ENCODE data around the gene LIMA1.
A peak's percentile ranks its signal among the peaks of the same experiment; 100 is the strongest.

LIMA1 gene

DNA sequence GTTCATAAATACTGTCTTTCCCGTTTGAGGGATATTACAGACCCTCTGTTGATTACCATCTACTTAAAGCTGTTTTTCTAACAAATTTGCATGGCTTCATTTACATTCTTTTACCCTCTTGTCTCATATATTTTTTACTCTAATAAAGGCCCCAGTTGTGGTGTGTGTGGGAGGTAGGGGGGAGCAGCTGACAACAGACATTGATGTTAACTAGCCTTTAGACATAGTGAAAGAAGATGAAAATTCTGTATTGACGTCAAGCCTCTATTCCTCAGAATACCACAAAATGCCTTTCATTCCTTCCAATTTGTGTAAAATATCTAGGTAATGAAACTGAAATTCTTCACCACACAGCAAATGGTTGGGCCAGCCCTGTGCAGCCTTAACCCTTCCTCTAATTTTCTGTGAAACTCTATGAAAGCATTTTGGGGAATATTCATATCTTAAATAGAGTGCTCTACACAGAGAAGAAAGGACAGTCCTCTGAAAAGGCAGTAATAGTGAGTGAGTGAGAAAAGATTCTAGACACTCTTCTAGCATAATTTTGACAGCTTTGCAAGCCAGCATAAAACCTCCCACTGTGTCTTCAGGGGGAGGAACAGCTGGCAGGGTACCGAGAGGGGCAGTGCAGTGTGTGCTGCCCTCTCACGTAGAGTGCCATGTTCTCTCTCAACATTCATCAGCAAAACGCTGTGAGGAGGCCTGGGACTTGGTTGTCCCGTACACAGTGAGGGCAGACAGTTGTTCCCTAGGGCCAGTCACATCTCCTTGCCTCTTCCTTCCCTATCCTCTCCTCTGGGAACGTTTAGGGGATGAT is 96.0 kb downstream of the LIMA1 start:
- DNase-seq (ENCODE audit: low read depth) = peak; percentile 49
- no peak overlapping the region for H3K4me3 ChIP-seq (ENCODE audit: low read depth, low read length)
- TF ChIP-seq CTCF (IDR thresholded peaks at IDR 0.05; ENCODE audit: insufficient read depth, low read depth, low read length, missing control alignments) = no peak

DNA sequence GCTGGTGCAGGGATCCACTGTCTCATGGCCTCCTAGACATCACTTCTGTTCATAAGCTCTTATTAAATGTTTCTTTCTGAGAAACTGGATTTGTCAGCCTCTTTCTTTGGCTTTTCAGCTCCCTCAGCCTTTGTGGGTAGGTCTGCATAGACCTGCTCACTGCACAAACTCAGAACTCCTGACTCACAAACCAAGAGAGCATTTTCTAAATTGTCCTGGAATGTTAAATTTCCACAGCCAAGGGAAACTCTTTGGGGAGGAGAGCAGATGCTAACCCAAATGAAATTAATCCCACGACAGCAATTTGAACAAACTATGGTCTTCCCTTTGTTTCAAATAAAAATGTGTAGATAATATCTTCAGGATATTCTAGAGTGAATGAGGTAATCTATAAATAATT is 96.6 kb downstream of the LIMA1 start:
- DNase-seq (ENCODE audit: low read depth) = no peak
- H3K4me3 ChIP-seq (ENCODE audit: low read depth, low read length) = no peak overlapping the region
- TF ChIP-seq CTCF (IDR thresholded peaks at IDR 0.05; ENCODE audit: insufficient read depth, low read depth, low read length, missing control alignments) = no peak

DNA sequence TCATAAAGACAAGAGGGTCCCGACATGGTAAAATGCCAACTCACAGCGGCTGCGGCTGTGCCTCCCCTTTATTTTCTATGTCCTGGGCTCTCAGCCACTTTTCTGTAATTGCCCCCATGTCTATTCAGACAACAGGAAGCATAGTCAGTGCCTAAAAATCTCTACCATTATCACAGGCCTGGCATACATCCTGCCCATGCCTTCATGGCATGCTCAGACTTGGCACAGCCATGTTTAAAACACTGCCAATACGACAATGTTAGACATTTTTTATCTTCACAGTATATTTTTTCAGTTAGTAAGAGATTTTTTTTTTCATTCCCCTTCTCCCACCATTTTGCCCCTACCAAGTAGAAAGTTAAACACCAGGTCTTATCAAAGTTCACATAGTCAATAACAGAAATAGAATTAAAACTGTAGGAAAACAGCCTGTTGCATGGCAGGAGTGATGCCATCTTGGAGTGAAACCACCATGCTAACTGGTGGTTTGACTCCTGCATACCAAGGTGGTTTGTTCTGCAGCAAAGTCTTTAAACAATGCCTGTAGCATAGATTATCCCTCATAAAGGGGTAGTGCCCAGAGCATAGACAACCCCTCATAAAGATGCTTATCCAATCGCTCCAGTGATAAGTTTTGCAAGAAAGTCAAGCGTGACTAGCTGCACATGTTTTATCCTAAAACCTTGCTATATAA is 97.2 kb downstream of the LIMA1 start:
- no peak overlapping the region for H3K4me3 ChIP-seq (ENCODE audit: low read depth, low read length)
- no peak for TF ChIP-seq CTCF (IDR thresholded peaks at IDR 0.05; ENCODE audit: insufficient read depth, low read depth, low read length, missing control alignments)
- no peak for DNase-seq (ENCODE audit: low read depth)

DNA sequence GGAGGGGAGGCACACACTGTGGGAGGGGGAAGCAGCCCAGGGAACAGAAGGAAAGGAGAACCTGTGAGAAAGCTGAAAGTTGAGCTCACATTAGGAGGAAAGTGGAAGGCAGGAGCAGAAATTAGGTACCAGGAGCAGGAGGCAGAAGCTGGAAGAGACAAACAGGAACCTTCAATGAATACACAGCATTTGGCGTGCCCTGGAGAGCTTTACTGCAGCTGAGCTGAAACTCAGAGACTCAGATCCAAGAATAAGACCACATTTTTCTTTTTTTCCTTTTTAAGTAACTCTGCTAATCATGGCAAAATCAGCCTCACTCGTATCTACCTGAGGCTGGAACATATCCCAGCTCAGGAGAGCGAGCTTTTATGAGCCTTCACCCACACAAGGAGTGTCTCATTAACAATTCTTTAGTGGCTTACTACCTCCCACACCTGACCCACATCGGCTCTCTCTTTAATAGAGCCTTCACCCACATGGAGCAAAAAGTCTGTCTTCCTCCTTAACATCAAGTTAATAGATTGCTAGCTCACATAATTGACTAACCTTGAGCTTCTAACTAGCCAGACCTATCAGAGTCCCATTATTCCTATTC is 97.9 kb downstream of the LIMA1 start:
- no peak for TF ChIP-seq CTCF (IDR thresholded peaks at IDR 0.05; ENCODE audit: insufficient read depth, low read depth, low read length, missing control alignments)
- no peak for DNase-seq (ENCODE audit: low read depth)
- H3K4me3 ChIP-seq (ENCODE audit: low read depth, low read length) = no peak overlapping the region

DNA sequence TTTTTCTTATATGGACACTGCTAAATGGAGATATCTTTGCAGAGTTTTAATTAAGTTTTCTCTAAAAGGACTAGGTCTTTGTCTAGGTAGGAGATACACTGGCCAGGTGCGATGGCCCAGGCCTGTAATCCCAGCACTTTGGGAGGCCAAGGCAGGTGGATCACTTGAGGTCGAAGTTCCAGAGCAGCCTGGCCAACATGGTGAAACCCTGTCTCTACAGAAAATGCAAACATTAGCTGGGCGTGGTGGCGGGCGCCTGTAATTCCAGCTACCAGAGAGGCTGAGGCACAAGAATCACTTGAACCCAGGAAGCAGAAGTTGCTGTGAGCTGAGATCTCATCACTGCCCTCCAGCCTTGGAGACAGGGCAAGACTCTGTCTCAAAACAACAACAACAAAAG is 99.1 kb downstream of the LIMA1 start:
- no peak overlapping the region for H3K4me3 ChIP-seq (ENCODE audit: low read depth, low read length)
- TF ChIP-seq CTCF (IDR thresholded peaks at IDR 0.05; ENCODE audit: insufficient read depth, low read depth, low read length, missing control alignments) = no peak
- DNase-seq (ENCODE audit: low read depth) = no peak

- no peak overlapping the region for H3K4me3 ChIP-seq (ENCODE audit: low read depth, low read length)
- TF ChIP-seq CTCF (IDR thresholded peaks at IDR 0.05; ENCODE audit: insufficient read depth, low read depth, low read length, missing control alignments) = no peak
- DNase-seq (ENCODE audit: low read depth) = no peak
These were observed 100.9 kb downstream of the LIMA1 start for GRCh38 chr12:50182461-50182860.
